HPDE6-E6E7 (cell line): ENCODE measurements around the gene MT1X.
"Not testable (repeated sequence)": the region's sequence is repeated elsewhere in the genome, so short reads cannot be mapped to it uniquely, and the experiment has no call there.

ENCODE experiments used
- DNase-seq: peaks from one replicate; pipeline ENCODE4 v3.0.0; 2011; ENCODE audit warnings: missing footprints; ENCODE audit errors: extremely low spot score

The MT1X gene

DNA sequence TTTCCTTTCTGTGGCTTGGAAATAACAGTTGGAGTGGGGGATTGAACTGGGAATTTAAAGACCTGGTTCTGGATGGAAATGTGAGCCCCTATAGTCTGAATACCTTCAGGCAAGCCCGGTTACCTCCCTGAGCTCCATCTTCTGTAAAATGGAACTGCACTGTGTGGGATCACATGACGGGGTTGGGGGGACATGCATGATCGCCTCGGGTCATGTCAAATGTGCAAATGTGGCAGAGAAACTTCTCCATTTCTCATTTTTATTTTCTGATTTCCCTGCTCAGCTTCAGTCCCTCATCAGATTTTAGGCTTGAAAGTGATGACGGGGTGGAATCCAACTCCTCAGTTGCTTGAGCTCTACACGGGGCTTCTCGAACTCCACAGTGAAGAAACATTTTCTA, 29.1 kb upstream of the MT1X start:
- DNase-seq = no peak

DNA sequence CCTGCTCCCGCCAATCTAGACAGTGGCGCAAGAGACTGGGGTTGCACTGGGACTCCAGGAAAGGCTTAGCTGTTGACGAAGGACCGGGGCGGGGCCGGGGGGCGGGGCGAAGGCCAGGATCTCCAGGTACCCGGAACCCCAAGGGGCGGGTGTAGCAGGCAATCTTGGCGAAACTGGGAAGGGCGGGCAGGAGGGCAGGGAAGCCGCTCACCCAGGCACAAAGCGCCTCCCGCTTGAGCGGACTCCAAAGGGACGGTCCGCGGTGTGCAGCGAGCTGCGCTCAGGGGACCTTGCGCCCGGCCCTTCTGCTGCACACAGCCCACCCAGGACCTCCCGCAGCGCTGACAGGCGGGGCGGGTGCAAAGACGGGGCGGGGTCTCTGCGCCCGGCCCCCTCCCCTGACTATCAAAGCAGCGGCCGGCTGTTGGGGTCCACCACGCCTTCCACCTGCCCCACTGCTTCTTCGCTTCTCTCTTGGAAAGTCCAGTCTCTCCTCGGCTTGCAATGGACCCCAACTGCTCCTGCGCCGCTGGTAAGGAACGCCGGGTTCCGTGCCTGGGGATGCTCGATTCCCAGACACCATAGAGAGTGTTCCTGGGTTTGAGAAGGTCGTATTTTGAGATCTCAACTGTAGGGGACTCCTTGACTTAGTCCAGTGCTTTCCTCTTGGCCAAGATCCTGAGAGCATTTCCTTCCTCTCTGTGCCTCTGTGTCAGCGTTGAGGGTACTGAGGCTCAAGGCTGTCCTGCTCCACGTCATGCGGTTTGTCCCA, 24.5 kb upstream of the MT1X start, which contains the start of gene MT1F:
MT1F (plus strand) TSS at position 405 of the 772 bp plus-strand sequence; CDS start at position 505, 100 bp downstream.
- peak; percentile 94 for DNase-seq

DNA sequence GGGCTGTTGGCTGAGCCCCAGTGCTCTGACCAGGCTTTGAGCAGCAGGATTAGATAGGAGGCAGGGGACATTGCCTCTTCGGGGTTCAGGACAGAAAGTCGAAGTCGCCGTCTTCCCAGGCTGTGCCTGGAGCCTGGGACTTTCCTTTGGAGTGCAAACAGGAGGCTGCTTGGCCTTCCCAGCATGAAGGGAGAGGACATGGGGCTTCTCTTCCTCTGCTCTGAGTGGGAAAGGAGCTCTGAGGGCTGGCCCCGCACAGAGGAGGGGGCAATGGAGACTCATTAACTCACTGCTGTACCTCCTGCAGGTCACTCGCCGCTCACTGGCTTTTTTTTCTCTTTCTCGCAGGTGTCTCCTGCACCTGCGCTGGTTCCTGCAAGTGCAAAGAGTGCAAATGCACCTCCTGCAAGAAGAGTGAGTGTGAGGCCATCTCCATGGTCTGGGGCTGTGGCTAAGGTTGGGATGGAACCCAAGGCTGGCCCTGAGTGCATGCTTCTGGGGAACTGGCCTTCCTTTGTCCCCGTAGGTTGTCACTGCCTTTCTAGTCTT, 23.9 kb upstream of the MT1X start:
- no peak for DNase-seq

DNA sequence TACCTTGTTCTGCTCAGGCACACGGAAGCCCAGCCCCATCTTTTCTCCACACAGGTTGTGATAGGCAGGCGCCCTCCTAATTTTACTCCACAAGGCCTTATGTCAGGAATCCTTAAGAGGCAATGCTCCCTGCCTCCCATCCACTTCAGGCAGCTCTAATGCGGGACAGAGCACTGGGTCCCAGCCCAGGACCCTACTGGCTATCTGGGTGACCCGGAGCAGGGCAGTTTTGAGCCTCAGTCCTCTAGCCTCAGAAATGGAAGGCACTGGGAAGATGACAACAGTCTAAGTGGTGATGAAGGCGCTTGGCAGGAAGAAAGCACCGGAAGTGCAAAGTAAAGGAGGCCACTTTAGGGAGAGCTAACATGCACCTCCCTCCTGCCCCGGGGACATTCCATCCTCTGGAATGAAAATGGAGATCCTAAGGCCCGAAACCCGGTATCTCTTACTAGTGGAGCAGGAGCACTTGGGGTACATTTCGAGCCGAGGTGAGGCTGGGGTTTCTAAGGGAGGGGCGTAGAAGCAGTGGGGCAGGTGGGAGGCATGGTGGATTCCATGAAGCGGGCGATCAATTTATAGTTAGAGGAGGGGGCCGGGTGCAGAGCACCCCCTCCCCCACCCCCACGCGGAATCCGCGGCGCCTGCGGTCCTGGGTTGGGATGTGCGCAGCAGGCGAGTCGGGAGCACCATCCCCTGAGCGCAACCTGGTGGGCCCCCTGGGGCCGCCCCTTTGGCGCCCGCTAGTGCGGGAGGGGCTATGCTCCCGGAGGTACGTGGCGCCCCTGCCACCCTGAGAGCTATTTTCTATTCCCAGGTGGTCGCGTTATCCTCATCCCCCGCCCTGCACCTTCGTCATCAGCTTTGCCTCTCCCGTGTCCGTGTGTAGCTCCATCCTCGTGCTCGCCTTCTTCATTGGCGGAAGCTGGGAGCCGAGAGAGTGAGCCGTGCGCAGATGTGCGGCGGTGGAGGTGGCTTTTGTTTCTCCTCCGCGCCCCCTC, 19.6 kb upstream of the MT1X start:
- DNase-seq = no peak

DNA sequence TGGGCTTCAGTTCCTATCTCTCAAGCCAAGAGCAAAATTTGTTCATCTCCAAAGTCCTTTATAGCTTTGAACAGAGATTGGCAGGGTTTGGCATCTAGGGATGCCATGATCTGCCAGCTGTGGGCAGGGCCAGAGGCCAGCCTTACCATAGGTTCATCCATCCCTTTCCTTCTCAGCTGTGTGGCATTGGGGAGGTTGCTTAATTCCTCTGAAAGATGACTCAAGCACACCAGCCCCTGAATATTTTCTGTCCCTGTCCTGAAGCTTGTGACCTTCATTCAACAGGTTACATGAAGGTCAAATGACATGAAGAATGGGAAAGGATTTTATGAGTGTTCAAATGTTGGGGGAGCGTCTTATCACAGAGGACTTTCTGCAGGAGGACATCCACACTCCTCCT, 17.8 kb upstream of the MT1X start:
- no peak for DNase-seq

DNA sequence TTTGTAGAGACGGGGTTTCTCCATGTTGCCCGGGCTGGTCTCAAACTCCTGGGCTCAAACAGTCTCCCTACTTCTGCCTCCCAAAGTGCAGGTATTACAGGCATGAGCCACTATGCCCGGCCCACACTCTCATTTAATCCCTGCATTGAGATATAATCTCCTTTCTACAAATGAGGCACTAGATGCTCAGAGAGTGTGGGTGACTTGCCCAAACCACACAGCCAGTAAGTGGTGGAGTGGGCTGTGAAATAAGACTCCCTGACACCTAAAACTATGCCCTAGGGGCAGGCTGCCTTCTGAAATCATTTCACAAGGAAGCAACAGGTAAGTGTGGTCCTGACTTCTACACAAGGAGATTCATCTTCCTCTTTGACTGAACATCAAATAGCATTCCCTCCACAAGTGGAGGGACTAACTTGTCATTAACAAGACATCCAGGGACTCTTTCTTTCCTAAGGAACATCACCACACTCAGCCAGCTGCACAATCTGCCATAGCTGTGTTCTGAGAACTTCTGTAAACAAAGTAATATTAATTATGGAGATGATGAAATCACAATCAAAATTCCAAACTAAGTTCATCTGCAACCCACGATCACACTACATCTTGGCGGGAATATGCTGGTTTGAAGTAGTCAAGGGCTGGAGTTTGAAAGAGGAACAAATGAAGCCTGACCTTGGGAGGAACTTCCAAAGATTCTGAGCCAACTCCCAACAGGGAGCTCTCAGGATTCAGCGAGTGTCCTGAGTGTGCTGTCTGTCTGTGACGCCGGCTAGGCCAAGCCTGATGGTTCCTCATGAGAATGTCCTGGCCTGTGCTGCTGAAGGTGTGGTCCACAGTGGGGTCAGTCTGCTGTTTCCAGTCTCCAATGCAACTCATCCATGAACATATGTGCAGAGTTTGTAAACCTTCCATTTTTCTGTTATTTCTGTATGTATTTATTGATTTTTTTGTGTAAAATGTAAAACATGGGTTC, 16.7 kb upstream of the MT1X start:
- not testable (repeated sequence) for DNase-seq

DNA sequence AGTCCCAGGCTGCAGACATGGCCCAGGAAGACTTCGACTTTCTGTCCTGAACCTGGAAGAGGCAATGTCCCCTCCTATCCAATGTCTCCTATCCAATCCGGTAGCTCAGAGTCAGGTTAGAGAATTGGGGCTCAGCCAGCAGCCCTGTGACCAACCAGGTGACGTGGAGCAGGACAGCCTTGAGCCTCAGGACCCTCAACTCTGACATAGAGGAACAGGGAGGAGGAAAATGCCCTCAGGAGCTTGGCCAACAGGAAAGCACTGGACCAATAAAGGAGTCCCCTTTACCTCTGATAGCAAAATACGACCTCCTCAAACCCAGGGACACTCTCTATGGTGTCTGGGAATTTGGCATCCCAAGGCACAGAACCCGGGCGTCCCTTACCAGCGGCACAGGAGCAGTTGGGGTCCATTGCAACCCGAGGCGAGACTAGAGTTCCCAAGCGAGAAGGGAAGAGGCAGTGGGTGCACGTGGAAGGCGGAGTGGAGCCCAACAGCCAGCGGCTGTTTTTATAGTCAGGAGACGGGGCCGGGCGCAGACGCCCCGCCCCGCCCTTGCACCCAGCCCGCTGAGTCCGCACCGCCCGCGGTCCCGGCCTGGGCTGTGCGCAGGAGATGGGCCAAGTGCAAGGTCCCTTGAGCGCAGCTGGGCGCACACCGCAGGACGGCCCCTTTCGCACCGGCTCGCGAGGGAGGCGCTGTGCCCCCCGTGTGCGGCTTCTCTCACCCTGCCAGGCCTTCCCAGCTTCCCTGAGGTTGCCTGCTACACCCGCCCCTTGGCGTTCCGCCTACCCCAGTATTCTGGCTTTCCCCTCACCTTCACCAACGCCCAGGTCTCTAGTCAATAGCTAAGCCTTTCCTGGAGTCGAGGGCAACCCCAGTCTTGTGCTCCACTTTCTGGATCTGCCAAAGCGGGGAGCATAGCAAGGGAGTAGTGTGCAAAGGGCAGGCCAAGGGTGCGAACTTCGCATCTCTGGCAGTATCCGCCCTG, 14.4 kb upstream of the MT1X start, which contains the start of gene MT1G:
MT1G (minus strand) TSS at position 485 of the 991 bp plus-strand sequence; CDS start at position 413, 72 bp downstream.
- no peak for DNase-seq

DNA sequence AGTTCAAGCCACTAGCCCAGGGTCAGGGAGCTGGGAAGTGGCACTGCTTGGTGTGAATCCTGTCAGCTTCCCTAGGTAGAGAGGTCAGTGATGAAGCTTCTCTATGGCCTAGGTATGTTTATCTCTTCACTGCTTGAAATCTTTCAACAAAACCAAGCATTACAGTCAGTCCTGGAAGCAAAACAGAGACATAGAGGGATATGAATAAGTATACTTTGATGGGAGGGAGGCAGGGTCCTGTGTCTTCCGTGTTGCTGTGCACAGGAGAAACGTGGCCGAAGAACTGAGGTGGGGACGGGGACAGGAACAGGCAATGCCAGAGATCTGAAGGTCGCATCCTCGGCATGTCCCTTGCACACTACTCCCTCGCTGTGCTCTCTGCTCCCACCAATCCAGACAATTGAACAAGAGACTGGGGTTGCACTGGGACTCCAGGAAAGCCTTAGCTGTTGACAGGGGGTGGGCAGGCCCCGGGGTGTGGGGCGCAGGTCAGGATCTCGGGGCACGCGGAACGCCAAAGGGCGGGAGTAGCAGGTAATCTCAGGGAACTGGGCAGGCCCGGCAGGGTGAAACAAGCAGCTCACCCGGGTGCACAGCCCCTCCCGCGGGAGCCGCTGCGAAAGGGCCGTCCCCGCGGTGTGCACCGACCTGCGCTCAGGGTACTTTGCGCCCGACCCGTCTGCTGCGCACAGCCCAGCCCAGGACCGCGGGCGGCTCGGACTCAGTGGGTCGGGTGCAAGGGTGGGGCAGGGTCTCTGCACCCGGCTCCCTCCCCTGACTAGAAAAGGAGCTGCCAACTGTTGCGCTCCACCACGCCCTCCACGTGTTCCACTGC, 13.0 kb upstream of the MT1X start, which contains the start of gene MT1H:
MT1H (plus strand) TSS at position 810 of the 835 bp plus-strand sequence. CDS start 71 bp downstream, outside the sequence.
- DNase-seq = no peak

DNA sequence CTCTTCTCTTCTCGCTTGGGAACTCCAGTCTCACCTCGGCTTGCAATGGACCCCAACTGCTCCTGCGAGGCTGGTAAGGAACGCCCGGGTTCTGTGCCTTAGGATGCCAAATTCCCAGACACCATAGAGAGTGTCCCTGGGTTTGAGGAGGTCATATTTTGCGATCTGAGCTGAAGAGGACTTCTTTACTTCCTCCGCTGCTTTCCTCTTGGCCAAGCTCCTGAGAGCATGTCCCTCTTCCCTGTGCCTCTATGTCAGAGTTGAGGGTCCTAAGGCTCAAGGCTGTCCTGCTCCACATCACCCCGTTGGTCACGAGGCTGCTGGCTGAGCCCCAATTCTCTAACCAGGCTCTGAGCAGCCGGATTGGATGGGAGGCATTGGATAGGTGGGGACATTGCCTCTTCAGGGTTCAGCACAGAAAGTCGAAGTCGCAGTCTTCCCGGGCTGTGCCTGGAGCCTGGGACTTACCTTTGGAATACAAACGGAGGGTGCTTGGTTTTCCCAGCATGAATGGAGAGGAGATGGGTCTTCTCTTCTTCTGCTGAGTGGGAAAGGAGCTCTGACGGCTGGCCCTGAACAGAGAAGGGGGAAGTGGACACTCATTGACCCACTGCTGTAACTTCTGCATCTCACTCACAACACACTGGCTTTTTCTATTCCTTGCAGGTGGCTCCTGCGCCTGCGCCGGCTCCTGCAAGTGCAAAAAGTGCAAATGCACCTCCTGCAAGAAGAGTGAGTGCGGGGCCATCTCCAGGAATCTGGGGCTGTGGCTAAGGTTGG, 12.2 kb upstream of the MT1X start:
- no peak for DNase-seq

DNA sequence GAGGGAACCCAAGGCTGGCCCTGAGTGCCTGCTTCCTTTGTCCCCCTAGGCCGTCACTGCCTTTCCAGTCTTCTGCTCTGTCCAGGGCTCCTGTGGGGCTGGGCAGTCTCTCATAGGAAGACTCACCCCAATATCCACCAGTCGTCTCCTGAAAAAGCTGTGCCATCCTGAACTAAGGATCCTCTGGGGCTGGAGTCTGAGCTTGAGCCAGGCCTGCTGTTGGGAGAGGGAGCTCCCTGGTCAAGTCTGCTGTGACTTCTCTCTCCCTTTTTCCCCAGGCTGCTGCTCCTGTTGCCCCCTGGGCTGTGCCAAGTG, 11.7 kb upstream of the MT1X start:
- DNase-seq = no peak

DNA sequence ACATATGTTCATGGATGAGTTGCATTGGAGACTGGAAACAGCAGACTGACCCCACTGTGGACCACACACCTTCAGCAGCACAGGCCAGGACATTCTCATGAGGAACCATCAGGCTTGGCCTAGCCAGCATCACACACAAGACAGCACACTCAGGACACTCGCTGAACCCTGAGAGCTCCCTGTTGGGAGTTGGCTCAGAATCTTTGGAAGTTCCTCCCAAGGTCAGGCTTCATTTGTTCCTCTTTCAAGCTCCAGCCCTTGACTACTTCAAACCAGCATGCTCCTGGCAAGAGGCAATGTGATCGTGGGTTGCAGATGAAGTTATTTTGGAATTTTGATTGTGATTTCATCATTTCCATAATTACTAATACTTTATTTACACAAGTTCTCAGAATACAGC, 10.6 kb upstream of the MT1X start:
- DNase-seq = not testable (repeated sequence)

DNA sequence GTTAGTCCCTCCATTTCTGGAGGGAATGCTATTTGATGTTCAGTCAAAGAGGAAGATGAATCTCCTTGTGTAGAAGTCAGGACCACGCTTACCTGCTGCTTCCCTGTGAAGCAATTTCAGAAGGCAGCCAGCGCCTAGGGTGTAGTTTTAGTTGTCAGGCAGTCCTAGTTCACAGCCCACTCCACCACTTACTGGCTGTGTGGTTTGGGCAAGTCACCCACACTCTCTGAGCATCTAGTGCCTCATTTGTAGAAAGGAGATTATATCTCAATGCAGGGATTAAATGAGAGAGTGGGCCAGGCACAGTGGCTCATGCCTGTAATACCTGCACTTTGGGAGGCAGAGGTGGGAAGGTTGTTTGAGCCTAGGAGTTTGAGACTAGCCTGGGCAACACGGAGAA, 10.1 kb upstream of the MT1X start:
- not testable (repeated sequence) for DNase-seq

DNA sequence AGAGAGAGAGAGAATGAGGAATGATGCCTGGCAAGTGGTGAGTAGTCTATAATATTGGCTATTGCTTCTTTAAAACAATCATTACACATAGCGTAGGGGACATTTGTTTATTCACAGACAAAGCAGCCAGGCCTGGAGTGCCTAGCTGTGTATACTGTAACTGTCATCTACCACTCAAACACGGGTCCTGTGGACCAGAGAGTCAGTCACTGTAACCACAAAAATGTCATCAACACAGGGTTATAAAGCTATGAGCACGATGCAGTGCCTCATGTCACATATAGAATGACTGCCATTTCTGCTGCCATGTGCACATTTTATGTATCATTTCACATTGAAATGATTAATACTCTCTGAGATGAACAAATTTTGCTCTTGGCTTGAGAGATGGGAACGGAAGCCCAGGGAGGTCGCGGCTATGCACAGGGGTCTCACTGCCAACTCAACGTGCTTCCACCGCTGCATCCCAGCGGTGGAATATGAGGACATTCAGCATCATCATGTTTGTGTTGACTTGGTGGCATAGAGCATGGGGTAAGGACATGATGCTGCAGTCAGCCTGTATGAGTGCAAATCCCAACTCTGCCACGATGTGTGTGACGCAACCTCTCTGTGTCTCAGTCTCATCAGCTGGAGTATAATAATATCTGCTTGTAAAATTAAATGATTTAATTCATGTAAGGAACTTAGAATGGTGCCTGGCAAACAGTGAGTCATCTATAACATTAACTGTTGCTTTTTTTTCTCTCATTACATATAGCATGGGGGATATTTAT, 9.3 kb upstream of the MT1X start:
- no peak for DNase-seq

DNA sequence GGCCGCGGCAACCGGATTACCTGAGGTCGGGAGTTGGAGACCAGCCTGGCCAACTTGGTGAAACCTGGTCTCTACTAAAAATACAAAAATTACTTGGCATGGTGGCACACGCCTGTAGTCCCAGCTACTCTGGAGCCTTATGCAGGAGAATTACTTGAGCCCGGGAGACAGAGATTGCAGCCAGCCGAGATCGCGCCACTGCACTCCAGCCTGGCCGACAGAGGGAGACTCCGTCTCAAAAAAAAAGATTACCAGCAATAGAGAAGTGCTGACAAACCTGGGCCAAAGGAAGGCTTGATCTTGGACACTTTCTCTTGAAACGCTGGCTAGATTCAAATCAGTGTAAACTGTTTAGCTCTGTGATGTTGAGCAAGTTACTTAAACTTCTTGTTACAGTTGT, 8.3 kb upstream of the MT1X start:
- no peak for DNase-seq

DNA sequence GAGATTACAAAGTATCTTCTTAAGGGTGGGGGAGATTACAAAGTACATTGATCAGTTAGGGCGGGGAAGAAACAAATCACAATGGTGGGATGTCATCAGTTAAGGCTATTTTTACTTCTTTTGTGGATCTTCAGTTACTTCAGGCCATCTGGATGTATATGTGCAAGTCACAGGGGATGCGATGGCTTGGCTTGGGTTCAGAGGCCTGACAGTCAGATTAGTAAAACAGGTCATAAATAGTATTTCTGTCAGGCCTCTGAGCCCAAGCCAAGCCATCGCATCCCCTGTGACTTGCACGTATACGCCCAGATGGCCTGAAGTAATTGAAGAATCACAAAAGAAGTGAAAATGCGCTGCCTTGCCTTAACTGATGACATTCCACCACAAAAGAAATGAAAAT, 7.7 kb upstream of the MT1X start:
- not testable (repeated sequence) for DNase-seq

DNA sequence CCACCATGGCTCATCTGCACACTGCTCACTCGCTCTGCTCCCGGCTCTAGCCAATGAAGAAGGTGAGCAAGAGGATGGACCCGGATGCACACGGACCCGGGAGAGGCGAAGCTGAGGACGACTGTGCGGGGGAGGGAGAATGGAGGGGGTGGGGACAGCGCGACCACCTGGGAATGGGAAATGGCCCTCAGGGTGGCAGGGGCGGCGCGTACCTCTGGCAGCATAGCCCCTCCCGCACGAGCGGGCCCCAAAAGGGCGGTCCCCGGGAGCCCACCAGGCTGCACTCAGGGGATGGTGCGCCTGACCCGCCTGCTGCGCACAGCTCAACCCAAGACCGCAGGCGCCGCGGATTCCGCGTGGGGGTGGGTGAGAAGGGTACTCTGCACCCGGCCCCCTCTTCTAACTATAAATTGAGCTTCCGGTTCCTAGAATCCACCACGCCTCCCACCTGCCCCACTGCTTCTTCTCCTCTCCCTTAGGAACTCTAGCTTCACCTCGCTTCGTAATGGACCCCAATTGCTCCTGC, 6.5 kb upstream of the MT1X start:
- DNase-seq = no peak

DNA sequence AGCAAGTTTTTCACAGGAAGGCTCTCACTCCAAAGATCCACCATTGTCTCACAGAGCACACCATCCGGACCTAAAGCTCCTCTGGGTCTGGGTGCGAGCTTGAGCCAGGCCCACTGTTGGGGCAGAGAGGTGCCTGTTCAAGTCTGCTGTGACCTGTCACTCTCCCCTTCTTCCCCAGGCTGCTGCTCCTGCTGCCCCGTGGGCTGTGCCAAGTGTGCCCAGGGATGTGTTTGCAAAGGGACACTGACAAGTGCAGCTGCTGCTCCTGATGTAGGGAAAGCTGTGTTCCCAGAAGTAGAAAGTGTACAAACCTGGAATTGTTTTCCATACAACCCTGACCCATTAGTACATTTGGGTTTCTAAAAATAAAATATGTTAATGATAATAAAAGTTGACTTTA, 4.8 kb upstream of the MT1X start:
- DNase-seq = no peak
